BE2C (cell line): Measurements from ENCODE around the gene ANKRD28.

Experiments
- DNase-seq: peaks from one replicate; pipeline ENCODE4 v3.0.0-alpha.2; 2020
- H3K27me3 ChIP-seq: fragments of 250-450 bp; sonication (Bioruptor Pico); 2 replicates; pipeline ENCODE4 v1.5.1; 2020; ENCODE audit warnings: mild to moderate bottlenecking
- H3K36me3 ChIP-seq: fragments of 250-450 bp; sonication (Bioruptor Pico); 2 replicates; pipeline ENCODE4 v1.5.1; 2020; ENCODE audit warnings: mild to moderate bottlenecking
- H3K4me1 ChIP-seq: fragments of 250-450 bp; sonication (Bioruptor Pico); 2 replicates; pipeline ENCODE4 v1.5.1; 2020
- H3K4me3 ChIP-seq: 2 replicates; pipeline ENCODE4 v1.5.1; 2011; ENCODE audit warnings: low read depth, low read length
- H3K9me3 ChIP-seq: fragments of 250-450 bp; sonication (Bioruptor Pico); 2 replicates; pipeline ENCODE4 v1.5.1; 2020
- CTCF ChIP-seq: IDR thresholded peaks from 2 replicates; pipeline ENCODE4 v1.5.1; 2012; ENCODE audit warnings: mild to moderate bottlenecking, low read depth, low read length

Gene ANKRD28

DNA sequence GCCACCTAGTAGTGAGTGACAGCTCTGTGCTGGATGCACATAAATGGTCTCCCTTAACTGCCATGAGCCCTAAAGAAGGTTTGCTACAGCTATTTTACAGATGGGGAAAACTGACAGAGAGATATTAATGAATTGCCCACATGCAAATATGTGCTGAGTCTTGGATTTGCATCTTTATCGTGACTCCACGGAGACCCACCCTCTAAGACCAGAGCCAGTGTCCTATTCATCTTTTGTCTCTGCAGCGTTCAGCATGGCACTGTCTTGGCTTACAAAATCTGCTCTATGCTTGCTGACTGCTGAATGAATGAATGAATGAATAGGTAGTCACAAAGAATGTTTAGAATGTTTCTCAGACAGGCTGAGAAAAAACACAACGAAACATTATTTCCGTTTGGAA lies 147.9 kb downstream of the ANKRD28 start:
- Histone ChIP-seq H3K4me3 (no peak overlapping the region), H3K9me3 (no peaks in the 10 kb centered on the region), H3K36me3 (no peaks in the 10 kb centered on the region), H3K27me3 (no peaks in the 10 kb centered on the region), H3K4me1 (no peaks in the 10 kb centered on the region)
- TF ChIP-seq CTCF: no peak
- no peak for DNase-seq

GRCh38 chr3:15649341-15649740 lies 148.4 kb downstream of the ANKRD28 start:
- Histone ChIP-seq H3K9me3 (no peaks in the 10 kb centered on the region), H3K27me3 (no peaks in the 10 kb centered on the region), H3K4me1 (no peaks in the 10 kb centered on the region), H3K4me3 (no peak overlapping the region), H3K36me3 (no peaks in the 10 kb centered on the region)
- no peak for DNase-seq
- TF ChIP-seq CTCF: no peak

- no peak for DNase-seq
- no peaks in the 10 kb centered on the region for H3K4me1 ChIP-seq
- H3K36me3 ChIP-seq: no peaks in the 10 kb centered on the region
Observed at GRCh38 chr3:15647611-15648167, 150.1 kb downstream of the ANKRD28 start.

GRCh38 chr3:15646851-15647511 lies 150.8 kb downstream of the ANKRD28 start:
- TF ChIP-seq CTCF: no peak
- Histone ChIP-seq H3K27me3 (no peaks in the 10 kb centered on the region), H3K9me3 (no peaks in the 10 kb centered on the region), H3K36me3 (no peaks in the 10 kb centered on the region), H3K4me1 (no peaks in the 10 kb centered on the region), H3K4me3 (no peak overlapping the region)
- no peak for DNase-seq

More at GRCh38 chr3:15647611-15648167, 150.1 kb downstream of the ANKRD28 start:
- H3K27me3 ChIP-seq: no peaks in the 10 kb centered on the region
- H3K4me3 ChIP-seq: no peak overlapping the region
- H3K9me3 ChIP-seq: no peaks in the 10 kb centered on the region
- TF ChIP-seq CTCF: no peak

DNA sequence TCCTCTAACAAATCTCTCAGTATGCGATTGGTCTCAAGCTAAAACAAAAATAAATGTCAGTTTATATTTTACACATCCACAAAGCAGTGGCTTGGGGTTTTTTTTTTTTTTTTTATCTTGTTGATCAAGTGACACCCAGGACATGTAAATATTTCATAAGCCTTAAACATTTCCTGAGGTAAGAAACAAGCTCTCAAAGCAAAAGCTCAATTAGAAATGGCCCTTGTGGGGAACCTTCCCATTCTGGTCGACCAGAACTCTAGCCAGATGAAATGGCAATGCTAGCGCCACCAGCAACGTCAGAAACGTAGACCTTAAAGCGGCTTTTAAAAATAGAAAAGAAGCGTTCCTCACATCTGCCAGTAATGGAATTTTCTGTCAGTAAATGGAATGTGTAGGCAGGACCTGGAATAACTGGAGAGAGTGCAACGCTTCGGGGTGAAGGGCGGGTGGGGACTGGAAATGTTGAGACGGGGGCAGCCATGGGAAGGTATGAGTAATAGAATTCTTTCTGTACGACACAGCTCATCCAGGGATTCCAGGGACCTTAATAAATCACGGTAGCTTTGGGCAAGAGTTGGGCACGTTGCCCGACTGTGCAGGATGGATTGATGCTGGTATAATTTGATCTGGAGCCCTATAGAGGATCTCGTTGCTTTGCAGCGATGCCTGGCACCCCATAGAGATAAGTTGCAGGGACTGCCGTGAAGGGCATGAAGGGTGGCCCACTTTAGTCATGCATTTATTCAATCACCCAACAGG lies 151.9 kb downstream of the ANKRD28 start:
- peak; percentile 34 for DNase-seq
- H3K36me3 ChIP-seq: no peaks in the 10 kb centered on the region
- no peak overlapping the region for H3K4me3 ChIP-seq
- TF ChIP-seq CTCF: no peak
- no peaks in the 10 kb centered on the region for H3K4me1 ChIP-seq
- no peaks in the 10 kb centered on the region for H3K9me3 ChIP-seq
- no peaks in the 10 kb centered on the region for H3K27me3 ChIP-seq

DNA sequence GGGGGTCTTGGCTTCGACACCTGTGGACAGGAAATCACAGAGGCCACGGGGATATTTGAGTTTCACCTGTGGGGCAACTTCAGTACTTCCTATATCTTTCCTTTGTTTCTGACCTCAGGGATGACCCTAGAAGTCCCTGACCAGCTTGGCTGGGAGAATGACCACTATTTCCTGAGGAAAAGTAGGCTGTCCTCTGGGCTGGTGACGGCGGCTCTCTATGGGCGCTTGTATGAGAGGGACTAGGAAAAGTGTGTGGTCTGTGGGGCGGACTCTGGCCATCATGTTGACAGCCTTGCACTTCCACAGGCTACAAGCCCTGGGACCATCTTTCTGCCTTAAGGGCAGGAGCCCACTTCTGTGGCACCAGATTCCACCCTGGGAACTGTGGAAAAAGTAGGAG lies 152.5 kb downstream of the ANKRD28 start:
- no peak overlapping the region for H3K4me3 ChIP-seq
- no peak for DNase-seq
- H3K36me3 ChIP-seq: no peaks in the 10 kb centered on the region
- TF ChIP-seq CTCF: no peak
- no peaks in the 10 kb centered on the region for H3K9me3 ChIP-seq
- no peaks in the 10 kb centered on the region for H3K4me1 ChIP-seq
- no peaks in the 10 kb centered on the region for H3K27me3 ChIP-seq
